Naive thymus-derived CD8-positive, alpha-beta T cell (primary cell): Measurements from ENCODE around the gene R3HDM2. TPM values are rescaled to one million over a fixed set of nuclear protein-coding genes. Genes with fewer than 3 reads are reported as not detected.

Experiments
- ATAC-seq, 2 donors: fragments of 150-1000 bp; cut with Tn5 transposase in 1 of 2; sonication (Bioruptor Pico), chemical (Tn5 transposase) in 1 of 2; 1 replicate in 1 of 2; 2 replicates in 1 of 2; pipeline ENCODE4 v1.10.0; 2021; ENCODE audit warnings: mild to moderate bottlenecking in 2 of 2, moderate library complexity in 2 of 2
- POLR2A ChIA-PET: fragments of 350-600 bp; sonication (Branson Sonifier 250); formaldehyde crosslinking; loops from one replicate; lab custom pipeline; 2021; ENCODE audit warnings: antibody characterized with exemption; lab: Charles Lee
- DNase-seq, 10 donors: peaks; one replicate each; pipeline versions ENCODE4 v3.0.0 to v3.0.0-alpha.2; 2020 to 2022
- H3K27ac Mint-ChIP-seq, 10 donors: one replicate each; pipeline ENCODE4 v1.8.0; 2020 to 2022; ENCODE audit warnings: mild to moderate bottlenecking in 10 of 10, mixed read lengths in 10 of 10, moderate library complexity in 4 of 10, inconsistent platforms in 1 of 10
- H3K27me3 Mint-ChIP-seq, 5 donors: one replicate each; pipeline ENCODE4 v1.8.0; 2021 to 2022; ENCODE audit warnings: mixed read lengths in 5 of 5
- H3K36me3 Mint-ChIP-seq, 3 donors: one replicate each; pipeline ENCODE4 v1.8.0; 2020 to 2022; ENCODE audit warnings: mixed read lengths in 3 of 3, mild to moderate bottlenecking in 2 of 3, inconsistent platforms in 1 of 3
- H3K4me1 Mint-ChIP-seq, 4 donors: one replicate each; pipeline ENCODE4 v1.8.0; 2021 to 2022; ENCODE audit warnings: mixed read lengths in 4 of 4
- H3K4me3 Mint-ChIP-seq, 10 donors: one replicate each; pipeline ENCODE4 v1.8.0; 2020 to 2022; ENCODE audit warnings: mild to moderate bottlenecking in 10 of 10, mixed read lengths in 10 of 10, moderate library complexity in 6 of 10, inconsistent platforms in 1 of 10
- H3K9me3 Mint-ChIP-seq, 9 donors: one replicate each; pipeline ENCODE4 v1.8.0; 2020 to 2022; ENCODE audit warnings: mixed read lengths in 9 of 9, mild to moderate bottlenecking in 3 of 9, inconsistent platforms in 1 of 9, moderate library complexity in 1 of 9
- polyA plus RNA-seq, 3 donors: library from polyadenylated mRNA; unstranded; fragments of 300-500 nt; fragmentation: Illumina TruSeq; gene quantifications; one replicate each; pipeline ENCODE4 v1.2.3, GENCODE V29; 2021
- total RNA-seq, 8 experiments: library from RNA in 2 of 8; stranded (reverse) in 2 of 8; gene quantifications; one replicate each; pipeline ENCODE4 v1.2.3 and lab custom pipeline; 2021 to 2026

Gene R3HDM2
- total and polyA plus RNA-seq, 5 experiments from 2014 or later, result 5.4 to 115 (median 17.3) TPM

- peaks cover 3 to 4% (median 3%) of the 10 kb centered on the region in 4 donors for H3K4me1 Mint-ChIP-seq
- H3K27ac Mint-ChIP-seq, result no peak overlapping the region
- no peak overlapping the region for H3K4me3 Mint-ChIP-seq
- no peaks in the 10 kb centered on the region for H3K27me3 Mint-ChIP-seq
- H3K9me3 Mint-ChIP-seq, result no peaks in the 10 kb centered on the region
- POLR2A ChIA-PET, result interaction anchor here (0.5 to 1.1 kb wide), 2 partner anchors 126 to 190 kb away, joined by 3 read pairs; no protein-coding TSS in a partner anchor
- H3K36me3 Mint-ChIP-seq, result peaks cover 0 to 78% (median 27%) of the 10 kb centered on the region in 3 donors
- ATAC-seq (no peak), DNase-seq (no peak)
Measured at GRCh38 chr12:57262126-57262822, 168.6 kb downstream of the R3HDM2 start.

- Mint-ChIP-seq H3K4me3 (no peak overlapping the region), H3K27me3 (no peaks in the 10 kb centered on the region), H3K36me3 (peaks cover 0 to 78% (median 30%) of the 10 kb centered on the region in 3 donors), H3K27ac (peak overlapping the region in 2 of 10 donors; percentile 24 to 81), H3K4me1 (peaks cover 3 to 4% (median 3%) of the 10 kb centered on the region in 4 donors), H3K9me3 (no peaks in the 10 kb centered on the region)
- DNase-seq, result no peak
- ATAC-seq, result no peak
- POLR2A ChIA-PET, result interaction anchor here (0.5 to 1.1 kb wide), 3 partner anchors 127 to 191 kb away, joined by 3 read pairs; no protein-coding TSS in a partner anchor
Measured at GRCh38 chr12:57261428-57261865, 169.4 kb downstream of the R3HDM2 start.

GRCh38 chr12:57260366-57260765 lies 170.5 kb downstream of the R3HDM2 start:
- H3K27ac Mint-ChIP-seq, result peak overlapping the region in 1 of 10 donors; percentile 30
- POLR2A ChIA-PET, result no interaction called here
- no peaks in the 10 kb centered on the region for H3K27me3 Mint-ChIP-seq
- no peak for ATAC-seq
- no peaks in the 10 kb centered on the region for H3K9me3 Mint-ChIP-seq
- no peak overlapping the region for H3K4me3 Mint-ChIP-seq
- peaks cover 3 to 4% (median 3%) of the 10 kb centered on the region in 4 donors for H3K4me1 Mint-ChIP-seq
- no peak for DNase-seq
- peaks cover 0 to 78% (median 38%) of the 10 kb centered on the region in 3 donors for H3K36me3 Mint-ChIP-seq

- peak overlapping the region in 1 of 10 donors; percentile 12 for H3K27ac Mint-ChIP-seq
- peaks cover 3 to 4% (median 3%) of the 10 kb centered on the region in 4 donors for H3K4me1 Mint-ChIP-seq
- POLR2A ChIA-PET, result no interaction called here
- H3K4me3 Mint-ChIP-seq, result no peak overlapping the region
- H3K36me3 Mint-ChIP-seq, result peaks cover 0 to 73% (median 34%) of the 10 kb centered on the region in 3 donors
- no peaks in the 10 kb centered on the region for H3K9me3 Mint-ChIP-seq
- no peaks in the 10 kb centered on the region for H3K27me3 Mint-ChIP-seq
- DNase-seq (no peak), ATAC-seq (no peak)
Measured at GRCh38 chr12:57258977-57259970, 171.6 kb downstream of the R3HDM2 start.

GRCh38 chr12:57255916-57256315 lies 174.9 kb downstream of the R3HDM2 start:
- H3K27me3 Mint-ChIP-seq, result no peaks in the 10 kb centered on the region
- H3K4me3 Mint-ChIP-seq, result no peak overlapping the region
- no peak for ATAC-seq
- POLR2A ChIA-PET, result no interaction called here
- no peaks in the 10 kb centered on the region for H3K9me3 Mint-ChIP-seq
- peak overlapping the region in 1 of 10 donors; percentile 62 for H3K27ac Mint-ChIP-seq
- H3K4me1 Mint-ChIP-seq, result no peaks in the 10 kb centered on the region
- H3K36me3 Mint-ChIP-seq, result peaks cover 0 to 63% (median 33%) of the 10 kb centered on the region in 3 donors
- no peak for DNase-seq

- Mint-ChIP-seq H3K27ac (no peak overlapping the region), H3K4me1 (no peaks in the 10 kb centered on the region), H3K4me3 (no peak overlapping the region), H3K9me3 (no peaks in the 10 kb centered on the region), H3K36me3 (peaks cover 0 to 52% (median 28%) of the 10 kb centered on the region in 3 donors), H3K27me3 (no peaks in the 10 kb centered on the region)
- ATAC-seq (no peak), DNase-seq (no peak)
- POLR2A ChIA-PET, result interaction anchor here (0.6 to 0.7 kb wide), 3 partner anchors 18 to 1392 kb away, joined by 3 to 7 read pairs (median 4); no protein-coding TSS in a partner anchor
Measured at GRCh38 chr12:57254506-57255280, 176.2 kb downstream of the R3HDM2 start.

- Mint-ChIP-seq H3K4me3 (no peak within 1 kb of the TSS), H3K4me1 (peaks cover 7 to 10% (median 8%) of the 10 kb centered on the region in 4 donors), H3K27me3 (peaks cover 0 to 2% (median 0%) of the 10 kb centered on the region in 5 donors), H3K27ac (peak within 1 kb of the TSS in 1 of 10 donors; percentile 53), H3K9me3 (no peaks in the 10 kb centered on the region), H3K36me3 (peaks cover 0 to 21% (median 12%) of the 10 kb centered on the region in 3 donors)
- POLR2A ChIA-PET, result interaction anchor here (0.9 to 1.0 kb wide), 2 partner anchors 9 to 33 kb away, joined by 3 to 8 read pairs; no protein-coding TSS in a partner anchor
- ATAC-seq, result no peak
- DNase-seq, result no peak
Measured at GRCh38 chr12:57250956-57251355, 179.9 kb downstream of the R3HDM2 start, which contains the start of gene STAC3. TSS of gene STAC3 (minus strand) at chr12:57251187. CDS start at chr12:57249636, 1,551 bp downstream.

- H3K27ac Mint-ChIP-seq, result no peak overlapping the region
- ATAC-seq, result no peak
- H3K27me3 Mint-ChIP-seq, result peaks cover 0 to 2% (median 0%) of the 10 kb centered on the region in 5 donors
- POLR2A ChIA-PET, result interaction anchor here (0.9 to 1.0 kb wide), 2 partner anchors 9 to 33 kb away, joined by 3 to 8 read pairs; no protein-coding TSS in a partner anchor
- H3K4me1 Mint-ChIP-seq, result peaks cover 7 to 10% (median 8%) of the 10 kb centered on the region in 4 donors
- H3K4me3 Mint-ChIP-seq, result no peak overlapping the region
- H3K36me3 Mint-ChIP-seq, result peaks cover 0 to 17% (median 7%) of the 10 kb centered on the region in 3 donors
- no peak for DNase-seq
- H3K9me3 Mint-ChIP-seq, result no peaks in the 10 kb centered on the region
Measured at GRCh38 chr12:57250541-57250940, 180.3 kb downstream of the R3HDM2 start.

GRCh38 chr12:57248934-57249742 lies 181.7 kb downstream of the R3HDM2 start:
- no peaks in the 10 kb centered on the region for H3K9me3 Mint-ChIP-seq
- peaks cover 0 to 11% (median 5%) of the 10 kb centered on the region in 3 donors for H3K36me3 Mint-ChIP-seq
- no peak for ATAC-seq
- peak overlapping the region in 2 of 10 donors; percentile 27 to 63 for H3K27ac Mint-ChIP-seq
- H3K27me3 Mint-ChIP-seq, result peaks cover 2 to 10% (median 8%) of the 10 kb centered on the region in 5 donors
- DNase-seq, result no peak
- POLR2A ChIA-PET, result no interaction called here
- H3K4me3 Mint-ChIP-seq, result peak overlapping the region in 2 of 10 donors; percentile 26 to 39
- H3K4me1 Mint-ChIP-seq, result peaks cover 8 to 11% (median 9%) of the 10 kb centered on the region in 4 donors

GRCh38 chr12:57247041-57247440 lies 183.8 kb downstream of the R3HDM2 start:
- Mint-ChIP-seq H3K36me3 (peaks cover 0 to 6% (median 3%) of the 10 kb centered on the region in 3 donors), H3K27me3 (peaks cover 8 to 31% (median 17%) of the 10 kb centered on the region in 5 donors), H3K4me1 (peaks cover 16 to 28% (median 24%) of the 10 kb centered on the region in 4 donors), H3K9me3 (no peaks in the 10 kb centered on the region), H3K4me3 (no peak overlapping the region), H3K27ac (no peak overlapping the region)
- DNase-seq (no peak), ATAC-seq (no peak)
- POLR2A ChIA-PET, result no interaction called here

- Mint-ChIP-seq H3K27me3 (peaks cover 21 to 58% (median 43%) of the 10 kb centered on the region in 5 donors), H3K4me1 (peaks cover 33 to 54% (median 48%) of the 10 kb centered on the region in 4 donors), H3K4me3 (peak overlapping the region in 9 of 10 donors; percentile 10 to 91 (median 57)), H3K27ac (peak overlapping the region in 1 of 10 donors; percentile 56), H3K9me3 (no peaks in the 10 kb centered on the region), H3K36me3 (peaks cover 0 to 6% (median 3%) of the 10 kb centered on the region in 3 donors)
- POLR2A ChIA-PET, result interaction anchor here (7.5 kb wide), 1 partner anchor 30 kb away, joined by 72 read pairs; the partner anchor contains the start of gene NXPH4
- no peak for ATAC-seq
- no peak for DNase-seq
Measured at GRCh38 chr12:57244312-57244696, 186.5 kb downstream of the R3HDM2 start.
